Retina (tissue), 1 donor: Measurements from ENCODE around the gene LCP1.

Experiments
- DNase-seq: peaks from one replicate; pipeline ENCODE4 v3.0.0-alpha.2; 2016

LCP1 gene

GRCh38 chr13:46154136-46154801 lies 27.7 kb downstream of the LCP1 start:
- no peak for DNase-seq

GRCh38 chr13:46152627-46153328 lies 29.2 kb downstream of the LCP1 start:
- DNase-seq, result no peak

GRCh38 chr13:46150134-46150693 lies 31.8 kb downstream of the LCP1 start:
- no peak for DNase-seq

GRCh38 chr13:46149272-46150133 lies 32.5 kb downstream of the LCP1 start:
- no peak for DNase-seq

- no peak for DNase-seq
Measured at GRCh38 chr13:46146898-46147297, 35.1 kb downstream of the LCP1 start.

GRCh38 chr13:46145950-46146349 lies 36.0 kb downstream of the LCP1 start:
- no peak for DNase-seq

- DNase-seq, result no peak
Measured at GRCh38 chr13:46145135-46145534, 36.8 kb downstream of the LCP1 start.

- no peak for DNase-seq
Measured at GRCh38 chr13:46143184-46143701, 38.7 kb downstream of the LCP1 start.

GRCh38 chr13:46142776-46143175 lies 39.2 kb downstream of the LCP1 start:
- no peak for DNase-seq

GRCh38 chr13:46140044-46140443 lies 41.9 kb downstream of the LCP1 start:
- DNase-seq, result no peak

GRCh38 chr13:46137627-46138317 lies 44.2 kb downstream of the LCP1 start:
- no peak for DNase-seq

GRCh38 chr13:46136688-46137087 lies 45.3 kb downstream of the LCP1 start:
- DNase-seq, result no peak

GRCh38 chr13:46134961-46135522 lies 46.9 kb downstream of the LCP1 start:
- DNase-seq, result no peak

GRCh38 chr13:46134494-46134893 lies 47.5 kb downstream of the LCP1 start:
- DNase-seq, result no peak

- DNase-seq, result no peak
Measured at GRCh38 chr13:46132109-46132508, 49.9 kb downstream of the LCP1 start.

GRCh38 chr13:46131705-46132104 lies 50.3 kb downstream of the LCP1 start:
- no peak for DNase-seq

GRCh38 chr13:46129955-46130618 lies 51.9 kb downstream of the LCP1 start:
- DNase-seq, result no peak

- DNase-seq, result no peak
Measured at GRCh38 chr13:46129124-46129523, 52.9 kb downstream of the LCP1 start.

GRCh38 chr13:46127358-46128023 lies 54.5 kb downstream of the LCP1 start:
- DNase-seq, result no peak

GRCh38 chr13:46126552-46127357 lies 55.2 kb downstream of the LCP1 start:
- peak; percentile 60 for DNase-seq
